Stimulated activated CD8-positive, alpha-beta memory T cell treated with anti-CD3 and anti-CD28 coated beads, Interleukin-4, amount 100 ng/mL, for 24 hours (primary cell): ENCODE measurements around the gene ZCCHC14.

Experiments
- DNase-seq: peaks from one replicate; pipeline ENCODE4 v3.0.0-alpha.2; 2020; ENCODE audit warnings: low read depth

ZCCHC14 gene

DNA sequence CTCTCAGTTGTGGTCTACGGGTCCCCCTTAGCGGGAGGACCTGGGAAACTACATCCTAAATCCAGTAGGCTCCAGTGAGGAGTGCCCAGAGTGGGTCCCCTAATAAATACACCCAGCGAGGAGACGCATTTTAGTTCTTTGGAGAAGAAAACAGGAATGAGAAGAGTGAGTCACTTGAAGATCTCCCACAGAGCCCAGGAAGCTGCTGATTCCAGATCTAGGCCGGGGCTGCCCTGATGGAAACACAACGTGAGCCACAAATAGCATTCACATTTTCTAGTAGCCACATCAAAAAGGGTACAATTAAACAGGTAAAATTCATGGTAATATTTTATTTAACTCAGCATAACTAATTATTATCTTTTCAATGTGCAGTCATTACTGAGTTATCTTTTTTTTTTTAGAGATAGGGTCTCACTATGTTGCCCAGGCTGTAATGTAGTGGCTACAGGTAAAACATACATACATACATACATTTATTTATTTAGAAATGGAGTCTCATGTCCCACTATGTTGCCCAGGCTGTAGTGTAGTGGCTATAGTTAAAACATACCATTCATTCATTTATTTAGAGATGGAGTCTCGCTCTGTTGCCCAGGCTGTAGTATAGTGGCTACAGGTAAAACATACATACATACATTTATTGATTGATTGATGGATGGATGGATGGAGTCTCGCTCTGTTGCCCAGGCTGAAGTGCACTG is 130.8 kb downstream of the ZCCHC14 start:
- no peak for DNase-seq

GRCh38 chr16:87360862-87361610 is 131.8 kb downstream of the ZCCHC14 start:
- no peak for DNase-seq

GRCh38 chr16:87359121-87359520 is 133.7 kb downstream of the ZCCHC14 start:
- no peak for DNase-seq

- no peak for DNase-seq
Measured at GRCh38 chr16:87358696-87359095, 134.1 kb downstream of the ZCCHC14 start.

GRCh38 chr16:87358250-87358649 is 134.6 kb downstream of the ZCCHC14 start:
- no peak for DNase-seq

DNA sequence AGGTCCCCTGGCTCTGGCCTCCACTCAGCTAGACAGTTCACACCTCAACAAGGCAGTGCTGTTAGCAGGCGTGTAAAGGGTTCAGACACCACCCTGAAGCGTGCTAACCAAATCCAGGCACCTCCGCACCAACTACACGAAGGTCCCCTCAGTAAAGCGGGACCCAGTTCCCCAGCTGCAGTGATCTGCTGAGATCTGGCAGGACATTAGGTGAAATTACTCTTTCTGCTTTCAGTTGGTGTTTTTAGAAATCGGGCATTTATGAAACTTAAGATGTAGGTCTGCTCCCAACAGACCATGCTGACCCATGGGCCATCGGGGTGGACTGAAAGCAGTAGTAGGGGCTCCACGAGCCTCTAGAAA is 136.4 kb downstream of the ZCCHC14 start:
- DNase-seq, result no peak
